Keratinocyte (primary cell): ENCODE results near the gene CHGA. TPM values are rescaled to one million over a fixed set of nuclear protein-coding genes. Genes with fewer than 3 reads are reported as not detected.

Experiments
- DNase-seq: peaks from one replicate; pipeline ENCODE4 v3.0.0-alpha.2; 2011; ENCODE audit warnings: low read depth, missing footprints, low spot score
- FAIRE-seq: peaks from 2 replicates; lab custom pipeline; 2011; peaks lifted over from hg19 to GRCh38; lab: Jason Lieb, UNC
- H2AFZ ChIP-seq: 2 replicates; pipeline ENCODE4 v1.6.0; 2012; ENCODE audit warnings: low read length, control low read depth, inconsistent platforms; ENCODE audit not compliant: control insufficient read depth
- H3K27ac ChIP-seq: 2 replicates; pipeline ENCODE4 v1.5.1; 2011; ENCODE audit warnings: low read length; ENCODE audit not compliant: control insufficient read depth, insufficient read depth
- H3K27me3 ChIP-seq: 3 replicates; pipeline ENCODE4 v1.6.0; 2011; ENCODE audit warnings: low read length; ENCODE audit not compliant: control insufficient read depth, insufficient read depth; ENCODE audit errors: extremely low read depth
- H3K36me3 ChIP-seq, 2 experiments: 2 replicates in 1 of 2; 3 replicates in 1 of 2; pipeline ENCODE4 v1.5.1; 2011; ENCODE audit warnings: low read length in 2 of 2, mild to moderate bottlenecking in 1 of 2; ENCODE audit not compliant: control insufficient read depth in 2 of 2, insufficient read depth in 2 of 2; ENCODE audit errors: extremely low read depth in 1 of 2
- H3K4me1 ChIP-seq: 3 replicates; pipeline ENCODE4 v1.5.1; 2011; ENCODE audit warnings: low read length; ENCODE audit not compliant: control insufficient read depth, insufficient read depth; ENCODE audit errors: extremely low read depth
- H3K4me2 ChIP-seq: 3 replicates; pipeline ENCODE4 v1.6.0; 2011; ENCODE audit warnings: low read depth, low read length; ENCODE audit not compliant: control insufficient read depth, insufficient read depth; ENCODE audit errors: extremely low read depth
- H3K4me3 ChIP-seq, 3 experiments: fragments of 200-600 bp in 1 of 3; sonication (generic) in 1 of 3; 2 replicates in 2 of 3; 3 replicates in 1 of 3; pipeline ENCODE4 v1.5.1; 2011 to 2016; ENCODE audit warnings: low read length in 3 of 3, mild to moderate bottlenecking in 3 of 3, control low read depth in 2 of 3, inconsistent platforms in 1 of 3, low read depth in 1 of 3, mixed read lengths in 1 of 3, mixed run types in 1 of 3, moderate library complexity in 1 of 3; ENCODE audit not compliant: control insufficient read depth in 2 of 3, insufficient read depth in 2 of 3; ENCODE audit errors: extremely low read depth in 1 of 3
- H3K79me2 ChIP-seq: 2 replicates; pipeline ENCODE4 v1.6.0; 2012; ENCODE audit warnings: low read length; ENCODE audit not compliant: control insufficient read depth, insufficient read depth
- H3K9ac ChIP-seq: 3 replicates; pipeline ENCODE4 v1.6.0; 2011; ENCODE audit warnings: low read length; ENCODE audit not compliant: control insufficient read depth, insufficient read depth; ENCODE audit errors: extremely low read depth
- H3K9me1 ChIP-seq: 3 replicates; pipeline ENCODE4 v1.6.0; 2011; ENCODE audit warnings: low read length; ENCODE audit not compliant: control insufficient read depth, insufficient read depth; ENCODE audit errors: extremely low read depth
- H3K9me3 ChIP-seq: 2 replicates; pipeline ENCODE4 v1.5.1; 2012; ENCODE audit warnings: low read depth, low read length; ENCODE audit not compliant: control insufficient read depth
- H4K20me1 ChIP-seq: 3 replicates; pipeline ENCODE4 v1.6.0; 2011; ENCODE audit warnings: low read length; ENCODE audit not compliant: control insufficient read depth, insufficient read depth; ENCODE audit errors: extremely low read depth
- EZH2 ChIP-seq: IDR thresholded peaks from one replicate; pipeline ENCODE4 v1.6.1; 2012; ENCODE audit warnings: inconsistent platforms, mild to moderate bottlenecking, low read length, moderate library complexity
- dilution Hi-C: fragments of 300-500 bp; cut with MboI; formaldehyde crosslinking; loops from one replicate; pipeline ENCODE4 v1.7.0; 2020; ENCODE audit warnings: low sequenced_read_pairs; ENCODE audit not compliant: extremely low pct_ligation_motif_present
- polyA plus RNA-seq, 5 experiments: library from polyadenylated mRNA; depleted of rRNA in 3 of 5; stranded (reverse) in 3 of 5; stranded (forward) in 1 of 5; unstranded in 1 of 5; fragments of >200 nt; gene quantifications; 1 replicate in 1 of 5; 2 replicates in 3 of 5; 3 replicates in 1 of 5; pipeline versions ENCODE4 v1.2.1 to v1.2.3, GENCODE V29; 2011 to 2012; ENCODE audit warnings: missing spikeins in 2 of 5, low read depth in 1 of 5, low replicate concordance in 1 of 5
- TF ChIP-seq, protein P1 (sequence below), 3 experiments: IDR thresholded peaks in 1 of 3; conservative IDR thresholded peaks in 1 of 3; optimal IDR thresholded peaks in 1 of 3; 2 replicates in 2 of 3; 3 replicates in 1 of 3; pipeline versions ENCODE3 to v1.5.1; 2011; ENCODE audit warnings: low read length in 3 of 3, mild to moderate bottlenecking in 3 of 3, moderate library complexity in 2 of 3, control low read depth in 1 of 3, inconsistent platforms in 1 of 3; ENCODE audit not compliant: insufficient read depth in 2 of 3; ENCODE audit errors: extremely low read depth in 1 of 3

Gene CHGA
- polyA plus RNA-seq, 1 donor (not counting 4 experiments of a cell fraction or from before 2014, with no cell fraction given): 0.04 TPM

DNA sequence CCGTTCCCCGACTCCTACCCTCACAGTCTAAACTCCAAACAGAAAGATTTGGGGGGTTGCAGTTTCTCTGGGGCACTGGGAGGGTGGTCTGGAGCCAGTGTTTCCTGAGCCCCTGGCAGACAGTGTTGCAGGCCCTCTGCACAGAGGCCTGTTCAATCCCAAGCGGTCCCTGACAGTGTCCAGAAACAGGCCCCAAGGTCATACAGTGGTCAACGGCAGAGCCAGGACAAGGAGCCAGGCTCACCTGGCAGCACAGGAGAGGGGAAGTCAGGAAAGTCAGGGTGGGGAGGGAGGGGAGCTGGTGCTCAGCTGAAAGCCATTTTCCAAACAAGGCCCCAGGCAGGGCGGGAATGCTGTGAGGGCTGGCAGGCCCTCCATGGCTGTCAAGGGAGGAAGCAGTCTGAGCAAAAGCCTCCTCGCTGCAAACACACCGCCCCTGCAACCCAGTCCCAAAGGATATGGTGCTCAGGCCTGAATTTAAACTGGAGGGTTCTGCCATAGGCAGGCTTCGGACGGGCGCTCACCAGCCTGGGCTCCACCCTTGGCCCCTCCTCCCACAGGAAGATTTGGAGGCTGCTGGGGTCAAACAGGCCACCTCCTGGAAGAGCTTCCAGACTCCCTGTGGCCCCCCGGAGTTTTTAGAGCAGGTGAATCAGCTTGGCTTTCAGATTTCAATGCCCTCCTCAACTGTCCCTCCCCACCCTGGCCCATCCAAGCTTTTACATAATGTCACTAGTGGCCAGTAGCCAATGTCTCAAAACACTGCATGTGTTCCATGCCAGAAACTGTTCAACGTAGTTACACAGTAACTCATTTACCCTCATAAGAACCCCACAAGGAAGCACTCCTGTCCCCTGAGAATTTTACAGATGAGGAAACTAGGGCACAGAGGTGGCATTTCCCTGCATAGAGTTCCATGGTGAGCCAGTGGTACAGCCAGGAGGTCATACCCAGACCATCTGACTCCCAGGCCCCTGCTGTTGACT is 41.5 kb downstream of the CHGA start:
- Histone ChIP-seq H3K27ac (no peak overlapping the region), H4K20me1 (peaks cover 6% of the 10 kb centered on the region), H3K9ac (no peak overlapping the region), H3K9me1 (no peaks in the 10 kb centered on the region), H3K27me3 (no peaks in the 10 kb centered on the region), H3K36me3 (peaks cover 2 to 10% of the 10 kb centered on the region in 2 experiments), H2AFZ (no peak overlapping the region), H3K4me2 (no peak overlapping the region), H3K4me3 (no peak overlapping the region), H3K79me2 (peaks cover 20% of the 10 kb centered on the region), H3K9me3 (no peaks in the 10 kb centered on the region), H3K4me1 (peaks cover 19% of the 10 kb centered on the region)
- FAIRE-seq (no peak), DNase-seq (no peak)
- TF ChIP-seq, protein P1, sequence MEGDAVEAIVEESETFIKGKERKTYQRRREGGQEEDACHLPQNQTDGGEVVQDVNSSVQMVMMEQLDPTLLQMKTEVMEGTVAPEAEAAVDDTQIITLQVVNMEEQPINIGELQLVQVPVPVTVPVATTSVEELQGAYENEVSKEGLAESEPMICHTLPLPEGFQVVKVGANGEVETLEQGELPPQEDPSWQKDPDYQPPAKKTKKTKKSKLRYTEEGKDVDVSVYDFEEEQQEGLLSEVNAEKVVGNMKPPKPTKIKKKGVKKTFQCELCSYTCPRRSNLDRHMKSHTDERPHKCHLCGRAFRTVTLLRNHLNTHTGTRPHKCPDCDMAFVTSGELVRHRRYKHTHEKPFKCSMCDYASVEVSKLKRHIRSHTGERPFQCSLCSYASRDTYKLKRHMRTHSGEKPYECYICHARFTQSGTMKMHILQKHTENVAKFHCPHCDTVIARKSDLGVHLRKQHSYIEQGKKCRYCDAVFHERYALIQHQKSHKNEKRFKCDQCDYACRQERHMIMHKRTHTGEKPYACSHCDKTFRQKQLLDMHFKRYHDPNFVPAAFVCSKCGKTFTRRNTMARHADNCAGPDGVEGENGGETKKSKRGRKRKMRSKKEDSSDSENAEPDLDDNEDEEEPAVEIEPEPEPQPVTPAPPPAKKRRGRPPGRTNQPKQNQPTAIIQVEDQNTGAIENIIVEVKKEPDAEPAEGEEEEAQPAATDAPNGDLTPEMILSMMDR (optimal IDR thresholded peaks at IDR 0.05 in 1 of 3, IDR thresholded peaks at IDR 0.05 in 1 of 3, conservative IDR thresholded peaks at IDR 0.05 in 1 of 3; ENCODE audit: extremely low read depth in 1 of 3, insufficient read depth in 2 of 3, low read length in 3 of 3): no peak
- TF ChIP-seq EZH2: no peak
- dilution Hi-C loops: no loop called here

DNA sequence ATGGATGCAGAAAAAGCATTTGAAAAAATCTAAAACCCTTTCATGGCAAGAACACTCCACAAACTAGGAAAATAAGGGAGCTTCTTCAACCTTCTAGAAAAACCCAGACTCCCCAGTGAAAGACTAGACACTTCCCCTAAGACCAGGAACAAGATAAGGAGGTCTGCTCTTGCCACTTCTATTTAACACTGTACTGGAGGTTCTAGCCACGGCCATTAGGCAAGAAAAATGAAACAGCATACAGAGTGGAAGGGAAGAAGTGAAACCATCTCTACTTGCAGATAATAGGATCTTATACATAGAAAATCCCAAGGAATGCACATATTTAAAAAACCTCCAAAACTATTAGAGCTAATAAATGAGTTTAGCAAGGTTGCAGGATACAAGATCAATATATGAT is 42.3 kb downstream of the CHGA start:
- DNase-seq (no peak), FAIRE-seq (no peak)
- no peak overlapping the region for H2AFZ ChIP-seq
- peaks cover 2 to 9% of the 10 kb centered on the region in 2 experiments for H3K36me3 ChIP-seq
- peaks cover 6% of the 10 kb centered on the region for H4K20me1 ChIP-seq
- TF ChIP-seq EZH2: no peak
- TF ChIP-seq, protein P1 (optimal IDR thresholded peaks at IDR 0.05 in 1 of 3, IDR thresholded peaks at IDR 0.05 in 1 of 3, conservative IDR thresholded peaks at IDR 0.05 in 1 of 3; ENCODE audit: extremely low read depth in 1 of 3, insufficient read depth in 2 of 3, low read length in 3 of 3): no peak
- H3K4me3 ChIP-seq: no peak overlapping the region
- no peak overlapping the region for H3K27ac ChIP-seq
- H3K4me2 ChIP-seq: no peak overlapping the region
- no peak overlapping the region for H3K9ac ChIP-seq
- no peaks in the 10 kb centered on the region for H3K9me1 ChIP-seq
- H3K9me3 ChIP-seq: no peaks in the 10 kb centered on the region
- H3K4me1 ChIP-seq: peaks cover 19% of the 10 kb centered on the region
- peaks cover 20% of the 10 kb centered on the region for H3K79me2 ChIP-seq
- no peaks in the 10 kb centered on the region for H3K27me3 ChIP-seq
- dilution Hi-C loops: no loop called here
